HG02943 (cell line): Measurements from ENCODE around the gene BCDIN3D.
"Not testable (repeated sequence)": the region's sequence is repeated elsewhere in the genome, so short reads cannot be mapped to it uniquely, and the experiment has no call there.

Experiments
- ATAC-seq: cut with Tn5 transposase; IDR thresholded peaks from one replicate; pipeline ENCODE4 v1.9.1; 2021; ENCODE audit warnings: mild to moderate bottlenecking, low read depth, moderate library complexity; ENCODE audit not compliant: unreplicated experiment

The BCDIN3D gene

DNA sequence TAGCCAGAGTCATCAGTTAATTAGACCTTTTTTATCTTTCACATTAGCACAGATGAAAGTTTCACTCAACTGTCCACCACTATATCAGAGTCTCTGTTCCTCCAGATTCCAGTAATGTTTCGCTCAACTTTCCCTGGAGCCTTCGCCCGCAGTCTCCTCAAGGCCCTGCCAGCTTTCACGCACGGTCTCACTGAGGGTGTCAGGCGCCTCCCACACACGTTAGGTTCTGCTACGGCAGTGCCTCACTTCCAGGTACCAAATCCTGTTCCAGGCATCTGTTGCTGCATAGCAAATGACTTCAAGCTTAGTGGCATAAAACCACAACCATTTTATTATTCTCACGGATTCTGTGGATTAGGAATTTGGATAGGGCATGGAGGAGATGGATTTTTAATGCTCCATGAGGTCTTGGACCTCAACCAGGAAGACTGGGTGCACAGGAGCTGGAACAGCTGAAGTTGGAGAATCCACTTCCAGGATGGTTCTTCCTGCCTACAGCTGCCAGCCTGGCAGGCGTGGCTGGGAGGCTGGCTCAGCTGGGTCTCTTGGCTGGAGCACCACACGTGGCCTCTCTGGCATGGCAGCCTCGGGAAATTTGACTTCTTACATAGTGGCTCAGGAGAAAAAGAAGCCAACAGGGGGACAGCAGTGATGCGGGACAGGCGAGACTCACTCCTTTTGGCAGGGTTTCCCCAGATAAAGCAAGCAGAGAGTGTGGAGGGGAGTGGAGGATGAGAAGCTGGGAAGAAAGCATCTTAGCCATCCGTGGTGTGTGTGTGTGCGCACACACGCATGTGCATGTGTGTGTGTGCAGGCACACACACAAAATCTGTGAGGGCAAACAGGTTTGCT lies 21.3 kb upstream of the BCDIN3D start:
- ATAC-seq = no peak

DNA sequence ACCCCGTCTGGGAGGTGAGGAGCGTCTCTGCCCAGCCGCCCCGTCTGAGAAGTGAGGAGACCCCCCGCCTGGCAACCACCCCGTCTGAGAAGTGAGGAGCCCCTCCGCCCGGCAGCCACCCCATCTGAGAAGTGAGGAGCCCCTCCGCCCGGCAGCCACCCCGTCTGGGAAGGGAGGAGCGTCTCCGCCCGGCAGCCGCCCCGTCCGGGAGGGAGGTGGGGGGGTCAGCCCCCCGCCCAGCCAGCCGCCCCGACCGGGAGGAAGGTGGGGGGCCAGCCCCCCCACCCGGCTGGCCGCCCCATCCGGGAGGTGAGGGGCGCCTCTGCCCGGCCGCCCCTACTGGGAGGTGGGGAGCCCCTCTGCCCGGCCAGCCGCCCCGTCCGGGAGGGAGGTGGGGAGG lies 18.0 kb upstream of the BCDIN3D start:
- ATAC-seq = not testable (repeated sequence)

DNA sequence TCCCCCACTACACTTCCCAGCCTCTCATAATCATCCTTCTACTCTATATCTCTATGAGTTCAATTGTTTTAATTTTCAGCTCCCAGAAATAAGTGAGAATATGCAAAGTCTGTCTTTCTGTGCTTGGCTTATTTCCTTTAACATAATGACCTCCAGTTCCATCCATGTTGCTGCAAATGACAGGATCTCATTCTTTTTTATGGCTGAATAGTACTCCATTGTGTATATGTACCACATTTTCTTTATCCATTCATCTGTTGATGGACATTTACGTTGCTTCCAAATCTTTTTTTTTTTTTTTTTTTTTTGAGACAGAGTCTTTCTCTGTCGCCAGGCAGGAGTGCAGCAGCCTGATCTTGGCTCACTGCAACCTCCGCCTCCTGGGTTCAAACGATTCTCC lies 13.0 kb upstream of the BCDIN3D start:
- ATAC-seq = not testable (repeated sequence)

DNA sequence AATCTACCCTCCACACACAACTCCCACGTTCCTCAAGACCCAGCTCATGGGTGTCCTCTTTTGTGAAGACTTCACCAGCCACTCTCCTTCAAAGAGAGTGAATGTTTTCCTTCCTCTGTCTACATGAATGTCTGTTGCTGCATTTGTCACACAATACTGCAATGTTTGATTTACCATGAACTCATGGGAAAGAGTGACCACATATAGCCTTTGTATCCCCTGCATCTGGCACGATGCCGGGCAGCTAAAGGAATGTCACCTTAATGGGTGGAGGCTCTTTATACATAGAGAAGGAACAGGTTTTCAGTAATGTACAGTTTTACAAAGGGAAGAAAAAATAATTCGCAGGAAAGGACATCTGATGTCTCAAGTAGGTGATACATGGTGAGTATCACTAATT lies 12.1 kb upstream of the BCDIN3D start:
- no peak for ATAC-seq

DNA sequence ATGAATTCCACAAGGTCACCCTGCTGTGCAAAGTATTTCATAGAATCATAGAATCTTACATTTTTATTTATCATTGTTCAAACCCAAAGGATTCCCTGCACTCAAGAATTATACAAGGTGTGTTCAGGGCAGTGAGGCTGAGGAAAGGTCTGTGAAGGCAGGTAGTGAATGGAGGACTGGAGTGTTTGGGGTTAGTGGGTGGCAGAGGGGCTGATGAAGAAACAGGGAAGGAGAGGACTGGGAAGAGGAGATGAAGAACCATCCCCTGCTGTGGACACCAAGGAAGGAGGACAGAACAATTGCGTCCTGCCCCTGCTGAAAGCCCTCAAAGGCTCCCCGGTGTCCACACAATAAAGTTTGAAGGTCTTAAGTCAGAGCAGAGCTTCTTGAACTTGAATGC lies 10.8 kb upstream of the BCDIN3D start:
- ATAC-seq = no peak

DNA sequence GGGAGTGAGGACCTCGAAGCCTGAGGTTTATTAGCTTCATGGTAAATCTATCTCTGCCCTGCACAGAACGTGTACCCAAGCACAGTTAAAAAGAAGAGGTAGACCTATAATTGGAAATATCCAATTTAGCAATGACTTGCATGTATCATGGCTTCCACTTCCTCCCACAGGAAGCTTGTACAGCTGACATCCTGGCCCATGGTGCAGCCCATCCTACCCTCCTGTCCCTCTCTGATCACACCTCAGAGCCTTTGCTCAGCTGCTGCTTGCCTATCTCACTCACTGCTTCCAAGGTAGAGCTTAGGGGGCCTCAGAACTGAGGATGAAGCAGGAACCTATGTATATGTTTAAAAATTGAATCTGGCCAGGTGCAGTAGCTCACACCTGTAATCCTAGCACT lies 4.3 kb upstream of the BCDIN3D start:
- ATAC-seq = no peak

DNA sequence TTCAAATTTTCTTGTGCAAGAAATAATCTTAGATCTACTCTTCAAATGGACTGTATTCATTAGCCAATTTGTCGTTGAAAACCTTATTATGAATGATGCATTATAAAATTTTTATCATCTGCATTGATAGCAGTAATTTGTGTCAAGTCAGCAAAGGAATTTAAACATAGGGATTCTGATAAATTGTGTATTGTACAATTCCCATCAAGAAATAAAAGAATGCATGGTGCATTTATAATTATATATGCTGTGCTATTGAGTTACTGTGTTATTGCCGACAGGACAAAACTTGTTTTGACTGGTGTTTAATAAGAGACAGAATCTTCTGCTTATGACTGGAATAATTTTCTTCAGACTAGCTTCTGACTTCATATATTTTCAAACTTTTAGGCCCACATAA lies 3.1 kb upstream of the BCDIN3D start:
- ATAC-seq = no peak

DNA sequence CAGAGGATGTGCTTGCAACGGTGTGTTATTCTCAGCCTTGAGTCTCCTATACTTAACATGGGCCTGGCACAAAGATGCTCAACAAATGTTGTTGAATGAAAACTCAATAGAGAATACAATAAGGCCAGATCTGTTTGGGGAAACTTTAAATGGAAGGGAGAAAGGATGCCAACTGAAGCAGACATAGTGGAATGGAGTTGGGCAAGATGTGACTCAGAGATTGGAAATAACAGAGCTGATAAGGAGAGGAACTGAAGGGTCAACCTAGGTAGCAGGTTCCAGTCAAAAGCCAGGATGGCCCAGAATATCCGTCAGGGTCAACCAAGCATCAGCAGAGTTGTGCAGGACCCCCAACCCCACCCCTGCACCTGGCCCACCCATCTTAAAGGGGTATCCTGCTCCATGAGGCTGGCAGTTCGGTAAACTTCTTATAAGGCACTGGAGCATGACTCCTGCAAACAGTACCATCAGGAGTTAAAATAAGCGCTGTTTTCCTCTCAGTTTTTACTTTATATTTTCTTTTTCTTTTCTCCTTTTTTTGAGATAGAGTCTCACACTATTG lies 1.1 kb upstream of the BCDIN3D start:
- ATAC-seq = no peak

DNA sequence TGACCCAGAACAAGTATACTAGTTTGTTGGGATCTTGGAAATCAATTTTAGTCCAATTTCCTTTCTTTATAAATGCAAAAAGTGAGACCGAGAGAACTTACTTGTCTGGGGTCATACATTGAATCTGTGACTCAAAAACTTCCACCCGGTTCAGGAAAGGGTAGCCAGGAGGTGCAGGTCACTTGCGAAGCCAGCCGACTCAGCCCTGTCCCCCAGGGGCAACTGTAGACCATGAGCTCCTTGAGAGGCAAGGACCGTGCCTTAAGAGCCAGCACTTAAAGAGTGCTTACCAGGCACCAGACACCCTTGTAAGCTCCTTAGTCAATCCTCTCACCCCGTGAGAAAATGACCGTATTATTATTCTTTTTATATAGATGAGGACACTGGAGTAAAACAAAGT lies 505 bp upstream of the BCDIN3D start:
- no peak for ATAC-seq

DNA sequence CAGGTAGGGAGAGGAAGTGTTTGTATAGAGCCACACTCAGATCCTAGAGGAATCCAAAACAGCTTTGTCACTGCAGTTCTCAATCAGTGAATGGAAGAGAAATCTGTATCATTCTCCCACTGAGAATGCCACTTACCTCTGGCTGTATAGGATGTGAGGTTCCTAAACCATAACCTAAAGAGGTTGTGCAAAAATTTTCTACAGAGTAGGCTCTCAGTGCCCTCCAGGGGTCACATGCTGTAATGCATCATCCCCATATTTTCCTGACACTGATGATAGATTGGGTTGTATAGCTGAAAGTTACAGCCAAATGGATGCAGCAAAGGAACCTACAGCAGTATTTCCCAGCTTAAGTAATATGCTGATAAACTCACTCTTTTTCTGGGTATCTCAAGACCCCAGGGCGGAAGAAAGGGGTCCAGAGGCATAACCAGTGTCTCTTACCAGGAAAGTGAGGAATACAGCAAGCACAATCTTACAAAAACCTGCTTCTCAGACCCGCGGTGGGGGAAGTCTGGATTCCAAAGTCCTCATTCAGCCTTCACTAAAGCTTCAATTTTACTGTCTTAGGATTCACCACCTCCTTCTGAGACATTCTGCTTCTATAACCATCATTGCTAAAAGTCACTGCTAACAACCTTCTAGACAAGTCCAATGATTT lies 3.8 kb downstream of the BCDIN3D start:
- no peak for ATAC-seq

DNA sequence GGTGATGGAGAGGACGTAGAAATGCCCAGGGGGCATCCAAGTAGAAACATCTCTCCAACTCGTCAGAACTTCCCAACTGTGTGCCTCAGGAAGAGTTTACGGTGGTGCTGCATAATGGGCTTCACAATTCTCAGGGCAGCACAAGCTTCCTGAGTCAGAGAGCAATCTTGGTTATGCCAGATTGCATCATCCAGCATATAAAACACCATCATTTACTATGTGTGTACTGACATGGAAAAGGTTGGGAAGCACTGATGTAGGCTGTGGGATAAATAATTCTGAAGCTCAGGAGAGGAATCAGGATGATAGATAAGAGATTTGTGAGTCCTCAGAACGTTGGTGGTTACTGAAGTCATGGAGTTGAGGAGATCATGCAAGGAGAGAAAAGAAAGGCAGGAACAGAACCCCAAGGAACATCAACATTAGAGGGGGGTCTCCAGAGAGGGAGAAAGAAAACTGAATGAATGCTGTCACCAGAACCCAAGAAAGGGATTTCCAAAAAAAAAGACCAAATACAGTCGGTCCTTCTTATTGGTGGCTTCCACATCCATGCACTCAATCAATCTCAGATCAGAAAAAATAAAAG lies 10.0 kb downstream of the BCDIN3D start:
- ATAC-seq = no peak

DNA sequence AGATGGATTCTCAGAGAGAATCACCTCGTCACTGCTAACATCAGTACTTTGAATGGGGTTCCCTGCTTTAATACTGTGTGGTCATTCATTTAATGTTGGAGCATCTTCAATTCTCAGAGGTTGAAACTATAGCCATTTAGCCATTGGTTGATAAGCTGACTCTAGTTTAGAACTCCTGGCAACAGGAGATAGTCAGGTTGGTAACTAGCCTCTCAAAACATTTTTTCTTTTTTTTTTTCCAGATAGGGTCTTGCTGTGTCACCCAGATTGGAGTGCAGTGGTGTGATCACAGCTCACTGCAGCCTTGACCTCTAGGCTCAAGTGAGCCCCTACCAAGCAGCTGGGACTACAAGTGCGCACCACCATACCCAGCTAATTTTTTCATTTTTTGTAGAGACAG lies 11.2 kb downstream of the BCDIN3D start:
- no peak for ATAC-seq

DNA sequence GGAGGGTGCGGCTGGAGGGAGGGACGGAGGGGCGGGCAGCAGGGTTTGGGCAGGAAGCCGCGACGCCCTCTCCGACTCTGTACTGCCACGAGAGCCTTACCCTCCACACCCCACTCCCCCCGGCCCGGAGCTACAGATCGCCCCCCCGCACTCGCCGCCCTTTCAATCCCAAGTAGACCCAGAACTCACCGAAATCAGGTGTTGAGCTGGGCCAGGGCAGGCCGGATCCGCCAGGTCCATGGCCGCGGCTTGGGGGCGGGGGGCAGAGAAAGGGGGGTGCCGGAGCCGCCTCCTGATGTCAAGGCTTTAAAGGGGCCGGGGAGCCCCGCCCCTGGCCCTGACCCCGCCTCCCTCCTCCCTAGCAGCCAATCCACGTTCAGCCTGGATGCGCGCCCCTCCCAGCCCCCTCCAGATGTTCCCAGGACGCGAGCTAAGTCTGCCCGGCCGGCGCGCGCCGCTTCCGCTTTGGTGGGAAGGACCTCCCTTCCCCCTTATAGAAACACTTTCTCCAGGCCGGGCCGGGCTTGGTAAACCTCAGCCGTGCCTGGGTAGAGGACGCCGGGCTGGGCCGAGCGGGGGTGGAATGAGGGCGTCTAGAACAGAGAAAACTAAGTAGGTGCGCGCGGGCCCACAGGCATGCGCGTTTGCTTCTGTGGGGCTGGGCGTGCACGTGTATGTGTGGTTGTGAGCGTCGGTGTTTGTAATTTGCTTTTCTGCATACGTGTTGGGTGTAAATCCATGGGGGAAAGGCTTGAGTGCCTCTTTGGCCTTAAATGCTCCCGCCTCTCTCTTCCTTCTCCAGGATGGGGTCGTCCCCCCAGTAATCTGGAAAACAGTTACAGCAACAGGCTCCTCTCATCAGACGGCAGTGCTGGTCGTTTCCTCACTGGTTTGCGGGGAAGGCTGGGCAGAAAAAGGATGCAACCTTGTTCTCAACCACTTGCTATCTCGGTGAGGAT lies 14.5 kb downstream of the BCDIN3D start, which contains the start of gene NCKAP5L:
TSS of gene NCKAP5L (minus strand) at position 281 of the 959 bp plus-strand sequence. CDS start 24,369 bp downstream, outside the sequence.
- ATAC-seq = peak; percentile 82

DNA sequence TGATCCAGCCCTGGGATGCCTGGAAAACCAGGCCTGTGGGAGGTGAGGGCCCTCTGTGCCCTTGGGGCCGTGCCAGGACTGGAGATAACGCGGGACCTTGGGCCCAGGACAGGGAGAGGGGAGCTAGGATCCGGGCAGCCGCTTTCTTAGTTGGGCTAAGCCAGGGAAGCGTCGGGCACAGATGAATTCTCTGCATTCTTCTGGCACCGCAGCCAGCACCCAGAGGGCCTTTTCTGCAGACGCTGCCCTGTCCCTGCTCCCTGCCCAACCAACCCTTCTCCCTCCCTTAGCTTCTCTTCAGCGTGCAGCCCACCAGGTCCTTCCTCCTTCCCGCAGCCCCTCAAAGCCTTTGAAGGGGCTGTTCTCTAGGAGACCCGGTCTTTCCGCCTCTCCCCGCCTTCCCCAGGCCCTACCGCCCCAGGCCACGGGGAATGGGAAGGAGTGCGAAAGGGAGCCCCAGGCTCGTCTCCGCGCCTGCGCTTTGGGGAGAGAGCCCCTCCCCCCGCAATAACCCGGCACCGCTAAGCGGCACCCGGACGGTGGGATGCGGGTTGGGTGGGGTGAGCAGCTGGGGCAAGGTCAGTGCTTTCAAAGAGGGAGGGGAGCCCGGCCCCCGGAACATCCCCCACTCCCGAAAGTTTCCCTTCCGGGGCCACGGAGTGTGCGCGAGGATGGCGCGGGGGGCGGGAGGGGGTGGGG lies 15.4 kb downstream of the BCDIN3D start:
- no peak for ATAC-seq

DNA sequence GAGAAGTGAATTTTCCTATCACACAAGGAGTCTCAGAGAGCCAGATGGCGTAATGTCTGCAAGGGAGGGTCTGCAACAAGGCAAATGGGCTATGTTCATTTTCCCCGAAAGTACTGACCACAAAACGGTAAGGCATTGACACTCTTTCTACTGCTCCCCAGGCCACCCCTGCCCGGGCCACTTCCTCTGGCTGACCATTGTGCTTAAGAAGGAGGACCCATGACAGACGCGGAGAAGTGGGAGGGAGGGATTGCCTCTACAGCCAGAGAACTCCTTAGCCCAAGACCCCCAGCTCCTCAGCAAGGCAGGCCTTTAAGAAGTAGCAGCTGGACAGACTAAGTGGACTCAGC lies 15.9 kb downstream of the BCDIN3D start:
- ATAC-seq = no peak

DNA sequence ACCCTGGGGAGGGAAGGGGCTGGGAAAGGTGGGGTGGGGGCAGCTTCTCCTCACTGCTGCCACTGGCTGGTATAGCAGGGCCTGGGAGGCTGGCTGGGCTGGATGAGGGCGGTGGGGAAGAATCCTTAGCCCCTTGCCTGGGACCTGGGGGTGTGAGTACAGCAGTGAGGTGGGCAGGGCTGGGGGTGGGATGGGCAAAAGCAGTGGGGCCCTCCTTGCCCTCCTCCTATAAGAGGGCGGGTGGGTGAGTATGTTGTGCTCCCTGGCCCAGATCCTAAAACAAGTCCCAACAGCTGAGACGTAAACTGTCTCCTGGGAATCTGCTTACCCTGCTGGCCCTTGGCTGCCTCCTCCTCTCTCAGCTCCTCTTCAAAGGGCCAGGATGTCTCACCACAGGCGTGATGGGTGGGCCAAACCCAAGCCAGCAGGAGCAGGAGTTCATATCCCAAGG lies 16.9 kb downstream of the BCDIN3D start:
- ATAC-seq = no peak

DNA sequence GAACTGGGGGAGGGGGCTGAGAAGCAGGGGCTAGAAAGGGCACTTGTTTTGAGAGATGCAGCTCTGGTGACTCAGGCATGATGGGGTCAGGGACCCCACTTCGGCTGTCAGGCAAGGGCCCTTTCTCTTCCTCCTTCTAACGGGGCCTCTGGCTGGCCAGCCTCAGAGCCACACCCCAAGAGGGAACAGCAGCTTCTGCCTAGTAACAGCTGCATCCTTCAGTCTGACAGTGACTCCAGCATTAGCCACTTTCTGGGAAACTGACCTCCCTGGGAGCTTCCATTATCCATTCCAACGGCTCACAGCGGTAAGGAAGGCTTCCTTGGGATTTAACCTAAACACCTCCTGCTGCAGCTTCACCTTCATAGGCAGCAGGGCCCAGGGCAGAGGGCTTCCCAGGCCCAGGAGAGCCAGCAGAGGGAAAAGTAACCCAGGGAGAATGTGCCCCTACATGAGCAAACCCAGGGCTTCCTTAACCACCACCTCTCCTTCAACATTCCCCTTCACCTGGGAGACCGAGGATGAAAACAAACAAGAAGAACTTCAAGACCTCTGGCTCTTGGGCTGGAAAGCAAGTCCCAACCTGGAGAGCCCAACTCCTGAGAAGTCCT lies 17.4 kb downstream of the BCDIN3D start:
- ATAC-seq = no peak

DNA sequence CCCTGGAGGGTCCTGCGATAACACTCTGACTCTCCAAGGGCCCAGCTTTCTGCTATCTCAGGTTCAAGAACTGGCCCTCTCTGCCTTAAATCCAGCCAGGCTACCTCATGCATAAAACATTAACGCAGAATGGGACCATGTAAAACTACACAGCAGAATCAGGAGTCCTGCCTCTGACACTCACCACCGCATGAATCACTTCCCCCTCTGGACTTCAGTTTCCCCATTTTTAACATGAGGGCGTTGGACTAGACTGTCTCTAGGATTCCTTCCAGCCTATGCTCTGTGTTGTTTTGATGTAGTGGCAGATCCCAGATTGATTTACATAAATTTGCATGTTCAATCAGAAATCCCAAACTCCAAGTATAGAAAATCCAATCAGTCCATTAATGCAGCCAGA lies 18.0 kb downstream of the BCDIN3D start:
- no peak for ATAC-seq

DNA sequence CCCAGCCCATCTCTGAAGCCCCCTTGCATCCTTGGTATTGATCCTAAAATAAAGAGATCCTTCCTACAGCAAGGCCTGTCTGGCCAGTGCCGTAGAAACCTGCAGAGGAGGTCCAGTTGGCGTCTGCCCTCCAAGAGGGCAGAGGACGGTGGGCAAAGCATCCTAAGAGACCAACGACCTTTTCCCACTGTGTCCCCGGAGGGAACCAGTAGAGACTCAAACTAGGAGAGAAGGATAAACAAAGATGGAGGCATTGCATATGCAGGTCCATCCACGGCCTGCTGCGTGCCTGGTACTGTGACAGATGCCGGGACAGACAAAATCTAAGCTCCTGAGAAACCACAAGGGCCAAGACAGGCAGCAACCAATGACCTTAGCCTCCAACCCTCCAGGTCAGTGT lies 18.5 kb downstream of the BCDIN3D start:
- no peak for ATAC-seq
